HG02588 (cell line): ENCODE data around the gene C10orf90.
"Not testable (repeated sequence)": the region's sequence is repeated elsewhere in the genome, so short reads cannot be mapped to it uniquely, and the experiment has no call there.

Source experiments
- ATAC-seq: cut with Tn5 transposase; IDR thresholded peaks from one replicate; pipeline ENCODE4 v1.9.1; 2021; ENCODE audit warnings: mild to moderate bottlenecking, moderate library complexity; ENCODE audit not compliant: unreplicated experiment

C10orf90 gene

DNA sequence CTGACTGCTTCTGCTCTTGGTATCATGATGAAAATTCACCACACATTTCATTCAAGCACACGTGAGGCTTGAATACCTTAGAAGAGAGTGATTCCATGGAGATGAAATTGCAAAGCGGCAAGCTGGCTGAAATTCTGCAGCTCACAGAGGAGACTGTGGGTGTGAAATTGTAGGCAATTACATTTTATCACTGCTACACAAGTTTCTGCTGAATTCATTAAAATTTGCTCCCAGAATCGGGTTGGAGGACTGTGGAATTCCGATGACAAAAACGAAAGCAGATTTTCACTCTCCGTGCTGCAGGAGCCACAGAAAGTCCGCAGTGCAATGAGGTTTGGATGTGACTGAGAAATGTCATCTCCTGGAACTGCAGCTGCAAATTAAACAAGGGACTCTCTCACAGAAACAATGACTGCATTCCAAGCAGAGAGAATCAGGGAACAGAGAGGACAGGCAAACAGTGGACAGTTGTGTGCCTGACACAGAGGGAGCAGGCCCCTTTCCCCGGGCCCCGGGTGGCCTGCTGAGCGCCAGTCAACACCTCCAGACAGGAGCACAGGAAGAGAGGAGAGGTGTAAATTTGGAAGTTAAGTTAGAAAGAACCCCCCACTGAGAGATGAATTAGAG, 109.1 kb downstream of the C10orf90 start:
- no peak for ATAC-seq

DNA sequence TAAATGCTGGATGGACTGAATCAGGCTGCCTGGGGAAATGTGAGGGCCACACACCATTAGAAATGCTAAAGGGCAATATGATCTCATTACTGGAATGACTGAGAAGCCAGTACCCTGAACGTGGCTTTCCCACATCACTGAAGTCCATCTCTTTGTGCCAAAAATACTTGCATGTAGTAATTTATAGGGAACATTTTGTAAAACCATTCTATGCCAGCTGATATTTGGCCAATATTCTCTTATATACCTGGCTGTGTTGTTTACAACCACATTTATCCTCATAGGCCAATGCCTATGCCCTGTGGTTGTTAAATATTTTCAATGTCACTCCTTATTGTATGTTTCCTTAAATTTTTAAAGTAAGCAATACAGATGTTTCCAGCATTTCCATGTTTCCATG, 111.6 kb downstream of the C10orf90 start:
- no peak for ATAC-seq

DNA sequence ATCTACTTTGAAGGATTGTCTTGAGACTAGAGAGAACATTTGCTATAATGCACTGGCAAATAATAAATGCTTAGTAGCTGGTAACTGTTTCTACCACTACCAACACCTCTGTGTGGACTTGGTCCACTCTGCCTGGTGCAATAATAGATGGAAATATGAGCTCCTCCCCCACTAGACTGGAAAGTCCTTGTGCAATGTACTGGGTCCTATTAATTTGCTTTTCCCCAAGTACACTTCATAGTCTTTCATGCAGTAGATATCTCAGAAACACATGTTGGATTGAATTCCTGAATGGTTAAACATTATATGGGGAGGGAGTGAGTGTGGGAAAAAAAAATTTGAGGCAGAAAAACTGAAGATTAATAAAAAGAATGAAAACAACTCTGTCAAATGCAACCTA, 119.3 kb downstream of the C10orf90 start:
- no peak for ATAC-seq

DNA sequence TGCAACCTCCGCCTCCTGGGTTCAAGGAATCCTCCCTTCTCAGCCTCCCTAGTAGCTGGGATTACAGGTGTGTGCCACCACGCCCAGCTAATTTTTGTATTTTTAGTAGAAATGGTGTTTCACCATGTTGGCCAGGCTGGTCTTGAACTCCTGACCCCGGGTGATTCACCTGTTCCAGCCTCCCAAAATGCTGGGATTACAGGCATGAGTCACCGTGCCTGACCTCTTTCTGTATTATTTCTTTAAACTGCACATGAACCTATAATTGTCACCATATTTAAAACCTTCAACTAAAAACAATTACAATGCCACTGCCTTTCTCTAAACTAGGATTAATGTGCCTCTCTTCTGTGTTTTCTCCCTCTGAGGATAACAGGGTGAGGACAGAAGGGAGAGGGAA, 119.9 kb downstream of the C10orf90 start:
- not testable (repeated sequence) for ATAC-seq

DNA sequence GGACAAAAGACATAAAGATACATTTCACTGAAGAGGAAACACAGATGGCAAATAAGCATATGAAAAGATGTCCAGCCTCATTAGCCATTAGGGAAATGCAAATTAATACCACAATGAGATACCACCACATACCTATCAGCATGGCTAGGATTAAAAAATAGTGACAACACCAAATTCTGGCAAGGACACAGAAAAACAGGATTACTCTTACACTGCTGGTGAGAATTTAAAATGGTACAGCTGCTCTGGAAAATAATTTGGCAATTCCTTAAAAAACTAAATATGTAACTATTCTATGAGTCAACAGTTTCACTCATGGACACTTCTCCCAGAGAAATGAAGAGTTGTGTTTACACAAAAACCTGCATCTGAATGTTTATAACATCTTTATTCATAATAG, 121.1 kb downstream of the C10orf90 start:
- ATAC-seq = no peak

DNA sequence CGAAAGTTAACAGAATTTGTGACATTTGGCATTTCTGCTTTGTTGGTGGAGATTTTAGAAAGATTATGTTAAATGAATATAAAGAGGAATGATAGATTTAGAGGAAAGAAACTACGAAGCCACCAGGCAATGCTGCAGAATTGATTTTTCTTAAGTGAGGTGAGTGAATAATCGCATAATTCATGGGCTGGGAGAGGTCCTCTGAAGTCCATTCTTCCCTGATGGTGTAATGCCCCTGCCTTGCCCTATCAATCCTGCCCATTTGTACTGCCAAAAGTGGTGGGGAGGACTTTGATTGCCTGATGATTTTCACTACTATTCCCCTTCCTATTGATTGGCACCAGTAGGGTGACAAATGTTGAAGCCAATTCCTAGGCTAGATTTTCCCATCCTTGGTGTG, 125.9 kb downstream of the C10orf90 start:
- ATAC-seq = no peak

DNA sequence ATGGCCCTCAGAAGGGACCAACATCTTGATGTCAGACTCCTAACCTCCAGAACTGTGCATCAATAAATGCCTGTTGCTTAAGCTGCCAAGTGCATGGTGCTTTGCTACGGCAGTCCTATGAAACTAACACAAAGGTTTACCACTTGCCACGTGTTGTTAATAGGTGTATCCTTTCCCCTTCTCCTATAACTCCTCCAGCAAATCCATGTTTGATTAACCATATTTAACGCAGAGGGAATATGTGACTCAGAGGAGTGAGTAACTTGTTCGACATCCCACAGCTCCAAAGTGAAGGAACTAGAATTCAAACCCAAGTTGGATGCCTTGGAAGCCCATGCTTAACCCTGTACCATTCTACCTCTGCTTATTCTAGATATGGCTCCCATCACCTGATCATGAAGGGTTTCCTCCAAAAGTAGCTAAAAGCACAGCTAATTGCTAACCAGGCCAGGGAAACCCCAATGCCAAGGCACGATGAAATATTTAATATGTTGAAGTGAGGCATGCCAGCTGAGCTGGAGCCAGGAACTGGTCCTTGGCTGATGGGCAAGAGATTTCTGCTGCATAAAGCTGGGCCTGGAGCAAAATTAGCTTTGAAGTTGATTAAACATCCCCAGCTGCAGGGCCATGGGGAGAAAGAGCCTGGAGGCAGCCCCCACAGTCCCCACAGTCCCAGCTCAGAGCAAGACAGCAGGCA, 131.9 kb downstream of the C10orf90 start:
- ATAC-seq = no peak

DNA sequence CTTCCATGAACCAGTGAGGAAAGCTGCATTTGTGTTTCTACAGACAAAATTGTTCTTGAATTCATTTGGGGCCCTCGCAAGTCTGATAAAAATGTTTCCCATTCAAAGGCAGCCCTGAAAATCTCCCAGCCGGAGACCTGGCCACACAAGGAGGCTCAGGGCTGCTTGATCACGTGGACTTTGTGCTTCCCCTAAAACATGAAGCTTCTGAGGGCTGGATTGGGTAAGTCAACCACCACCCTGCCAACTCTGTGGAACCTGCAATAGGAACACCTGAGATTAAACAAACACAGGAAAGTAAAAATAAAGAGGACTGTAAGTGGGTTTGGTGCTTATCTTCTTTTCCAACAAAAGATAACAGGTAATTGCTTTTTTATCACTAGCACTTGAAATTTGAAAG, 133.8 kb downstream of the C10orf90 start:
- ATAC-seq = no peak

DNA sequence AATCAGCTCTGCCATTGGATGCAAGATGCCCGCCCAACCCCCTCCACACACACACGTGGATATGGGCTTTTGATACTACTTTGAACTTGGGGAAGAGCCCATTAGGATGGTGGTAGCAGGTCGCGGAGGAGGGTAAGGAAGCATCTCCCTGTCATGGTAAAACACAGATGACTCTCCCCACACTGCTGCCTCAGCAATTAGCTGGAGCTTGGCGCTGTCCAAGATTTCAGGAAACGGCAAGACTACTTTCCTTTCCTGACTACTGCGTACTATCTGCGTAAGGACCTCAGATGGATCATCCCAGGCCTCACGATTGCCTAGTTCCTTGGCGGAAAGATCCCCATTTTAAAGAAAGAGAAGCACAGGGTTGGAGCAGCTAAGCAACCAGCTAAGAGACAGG, 134.3 kb downstream of the C10orf90 start:
- ATAC-seq = no peak

DNA sequence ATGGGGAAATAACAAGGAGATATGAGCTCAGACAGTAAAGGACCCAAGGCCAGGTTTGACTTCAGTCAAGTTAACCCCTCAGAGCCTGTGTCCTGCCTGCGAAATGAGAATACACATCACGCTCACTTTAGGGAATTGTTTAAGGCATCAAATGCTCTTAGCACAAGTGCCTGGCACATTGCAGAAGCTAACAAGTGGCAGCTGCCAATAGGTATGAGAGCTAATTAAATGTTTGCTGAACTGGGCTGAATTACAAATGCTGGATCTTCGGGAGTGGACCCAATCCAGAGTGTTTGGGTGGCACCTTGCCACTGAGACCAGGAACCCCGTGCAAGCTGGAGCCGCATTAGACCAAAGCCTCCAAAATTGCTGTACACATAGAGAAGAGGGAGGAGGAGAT, 136.8 kb downstream of the C10orf90 start:
- no peak for ATAC-seq

DNA sequence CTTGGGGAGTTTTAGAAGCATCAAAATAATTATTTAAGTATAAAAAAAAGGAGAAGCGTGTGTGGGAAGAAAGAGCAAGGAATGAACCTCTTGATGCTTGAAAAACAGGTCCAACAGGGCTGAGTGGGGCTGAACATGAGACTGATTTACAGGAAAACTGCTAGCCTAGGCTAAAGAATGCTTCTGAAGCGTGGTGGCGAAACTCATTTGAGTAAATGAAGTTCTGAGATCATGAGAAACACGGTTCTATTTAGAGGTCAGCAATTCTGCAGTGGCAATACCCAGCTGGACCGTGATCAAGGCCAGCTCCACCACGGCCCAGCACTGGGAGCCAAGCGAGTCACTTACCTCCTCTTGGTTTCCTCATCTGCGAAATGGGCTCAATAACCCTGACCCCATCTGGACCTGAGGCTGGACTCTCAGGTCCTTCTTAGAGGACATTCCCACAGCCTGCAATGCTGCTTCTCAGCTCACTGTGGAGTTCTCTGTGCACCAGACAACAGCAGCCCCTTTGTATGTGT, 142.1 kb downstream of the C10orf90 start:
- no peak for ATAC-seq

DNA sequence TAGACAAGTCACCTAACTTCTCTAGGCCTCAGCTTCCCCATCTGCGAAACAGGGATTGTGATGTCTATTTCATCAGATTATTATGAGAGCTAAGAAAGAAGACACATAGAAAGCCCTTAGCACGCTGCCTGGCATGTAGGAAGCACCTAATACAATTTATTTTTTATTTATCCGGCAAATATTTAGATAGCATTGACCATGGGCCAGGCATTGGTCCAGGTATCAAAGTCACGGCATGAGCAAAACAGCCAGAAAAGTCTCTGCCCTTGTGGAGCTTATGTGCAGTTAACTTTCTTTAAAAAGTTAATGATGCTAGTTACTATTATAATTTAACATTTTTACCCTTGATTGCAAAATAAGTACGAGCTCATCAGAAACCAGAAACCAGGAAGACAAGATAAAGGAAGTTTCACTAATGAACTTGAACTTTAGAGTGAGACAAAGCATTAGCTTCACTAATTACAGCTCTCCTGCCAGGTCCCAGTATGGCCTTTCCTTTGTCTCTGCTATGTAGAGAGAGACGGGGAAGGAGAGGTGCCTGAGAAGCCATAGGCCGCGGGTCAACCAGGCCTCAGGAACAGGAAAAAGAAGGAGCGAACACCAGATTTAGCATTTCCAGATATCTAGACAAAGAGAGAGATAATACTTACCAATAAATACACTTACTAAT, 142.7 kb downstream of the C10orf90 start:
- no peak for ATAC-seq

DNA sequence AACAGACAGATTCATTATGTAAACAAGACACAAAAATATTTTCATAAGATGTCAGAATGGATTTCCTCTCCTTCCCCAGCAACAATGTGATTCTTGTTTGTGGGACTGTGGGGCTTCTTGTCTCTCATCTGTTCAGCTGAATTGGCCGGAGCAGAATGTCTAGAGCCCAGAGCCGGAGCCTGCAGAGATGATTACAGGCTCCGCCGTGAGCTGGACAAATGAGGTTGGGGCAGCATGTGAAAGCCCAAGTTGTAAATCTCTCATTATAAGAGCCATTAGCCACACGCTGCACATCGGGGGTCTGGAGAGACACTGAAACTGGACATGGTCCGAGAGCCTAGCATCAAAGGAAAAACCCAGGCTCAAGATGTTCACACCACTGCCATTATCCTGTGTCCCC, 145.2 kb downstream of the C10orf90 start:
- ATAC-seq = no peak

DNA sequence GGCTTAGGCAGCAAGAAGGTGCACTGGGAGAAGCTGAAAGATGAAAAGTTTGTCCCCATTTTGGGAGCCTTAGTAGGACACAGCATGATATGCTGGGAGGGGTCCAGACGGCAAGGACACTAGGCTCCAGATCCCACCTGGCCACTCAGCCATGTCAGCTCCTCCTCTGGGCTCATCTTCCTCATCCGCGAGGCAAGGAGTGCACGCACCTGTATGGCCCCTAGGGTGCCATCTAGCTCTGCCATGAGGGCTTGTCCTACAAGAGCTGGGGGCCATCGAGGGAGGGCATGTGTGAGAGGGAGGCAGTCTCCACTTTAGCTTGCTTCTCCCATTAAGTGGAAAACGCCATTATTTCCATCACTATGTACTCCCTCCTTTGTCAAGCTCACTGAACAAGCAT, 146.0 kb downstream of the C10orf90 start:
- ATAC-seq = no peak

DNA sequence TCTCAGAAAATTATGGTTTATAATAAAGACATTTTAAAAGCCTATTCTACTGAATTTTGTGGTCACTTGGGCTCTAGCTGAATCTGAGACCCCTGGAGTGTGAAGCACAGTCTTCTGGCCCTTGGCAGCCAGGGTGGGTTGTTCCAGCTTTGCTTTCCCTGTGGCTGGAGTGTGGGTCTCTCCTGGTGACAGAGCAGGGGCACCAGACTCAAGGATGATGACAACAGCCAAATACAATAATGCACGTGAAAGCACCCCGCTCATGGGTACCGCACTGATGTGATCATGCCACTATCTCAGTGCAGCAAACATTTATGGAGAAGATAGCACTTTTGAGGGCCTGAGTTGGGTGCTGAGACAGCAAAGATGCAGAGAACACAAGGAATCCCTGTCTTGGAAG, 147.4 kb downstream of the C10orf90 start:
- no peak for ATAC-seq

DNA sequence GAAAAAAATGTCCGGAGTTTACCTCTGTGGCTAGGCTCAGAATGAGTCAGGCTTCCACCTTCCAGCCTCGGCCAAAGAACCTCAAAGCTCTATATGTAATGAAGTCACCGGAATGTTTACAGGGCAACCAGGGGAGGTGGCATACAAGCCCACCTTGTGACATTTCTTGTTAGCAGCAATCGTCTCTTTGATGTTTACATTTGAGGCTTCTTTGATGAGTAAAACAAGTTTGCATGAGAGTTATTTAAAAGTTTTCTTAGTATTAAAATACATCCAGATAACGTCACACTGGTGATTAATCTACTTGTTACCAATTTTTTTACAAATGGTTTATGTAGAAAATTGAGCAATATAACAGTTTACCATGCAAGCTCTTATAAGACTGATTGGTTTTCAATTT, 149.1 kb downstream of the C10orf90 start:
- no peak for ATAC-seq

DNA sequence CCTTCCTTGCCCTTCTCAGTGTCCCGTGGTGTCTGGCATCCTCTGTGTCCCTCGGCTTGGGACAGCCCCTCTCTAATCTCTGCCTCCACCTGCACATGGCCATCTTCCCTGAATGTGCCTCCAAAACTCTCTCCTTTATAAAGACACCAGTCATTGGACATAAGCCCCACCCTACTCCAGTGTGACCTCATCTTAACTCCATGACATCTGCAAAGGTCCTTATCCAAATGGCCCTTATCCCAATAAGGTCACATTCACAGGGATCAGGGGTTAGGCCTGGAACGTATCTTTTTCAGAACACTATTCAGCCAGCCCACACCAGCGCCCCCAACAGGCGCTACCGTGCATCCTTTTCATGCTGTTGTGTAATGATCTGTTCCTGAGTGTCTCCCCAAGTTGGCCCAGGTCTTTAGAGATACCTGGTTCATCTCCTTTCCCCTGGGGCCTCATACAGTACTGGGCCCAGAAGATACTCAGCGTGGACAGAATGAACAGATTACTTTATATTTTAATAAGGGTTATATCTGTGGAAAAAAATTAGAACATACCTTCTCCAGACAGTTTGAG, 149.7 kb downstream of the C10orf90 start:
- ATAC-seq = no peak

DNA sequence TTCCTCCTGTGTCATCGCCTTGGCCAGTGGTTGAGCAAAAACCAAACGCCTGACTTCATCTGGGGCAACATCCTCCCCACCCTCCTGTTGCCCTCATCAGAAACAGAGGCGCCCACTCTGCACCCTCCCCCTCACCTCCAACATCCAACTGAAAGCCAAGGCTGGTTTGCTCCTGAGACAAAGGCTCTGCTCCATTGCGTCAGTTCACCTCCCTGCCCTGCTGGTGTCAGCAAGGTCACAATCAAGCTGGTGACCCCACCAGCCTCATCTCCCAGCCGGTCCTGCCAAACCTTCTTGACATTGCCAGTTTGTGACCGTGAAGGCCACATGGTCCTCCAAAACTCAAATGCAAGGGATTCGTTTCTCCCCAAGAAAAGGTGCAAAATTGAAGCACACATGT, 150.5 kb downstream of the C10orf90 start:
- ATAC-seq = no peak

DNA sequence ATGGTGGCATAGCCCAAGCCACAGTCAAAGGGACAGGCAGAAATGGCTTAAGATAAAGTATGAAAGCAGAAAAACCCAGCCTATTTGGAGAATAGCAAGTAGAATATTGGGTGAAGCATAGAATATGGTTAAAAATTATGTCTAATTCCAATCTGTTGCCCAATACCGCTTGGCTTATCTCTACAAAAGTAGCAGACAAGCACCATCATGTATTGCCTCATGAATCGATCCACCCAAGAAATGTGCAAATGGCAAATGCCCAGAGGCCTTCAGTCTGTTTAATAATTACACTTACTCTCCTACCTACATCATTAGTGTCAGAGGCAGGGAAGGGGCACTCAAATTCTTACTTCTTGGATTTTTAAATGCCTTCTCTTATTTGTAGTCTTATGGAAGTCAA, 151.3 kb downstream of the C10orf90 start:
- ATAC-seq = no peak

DNA sequence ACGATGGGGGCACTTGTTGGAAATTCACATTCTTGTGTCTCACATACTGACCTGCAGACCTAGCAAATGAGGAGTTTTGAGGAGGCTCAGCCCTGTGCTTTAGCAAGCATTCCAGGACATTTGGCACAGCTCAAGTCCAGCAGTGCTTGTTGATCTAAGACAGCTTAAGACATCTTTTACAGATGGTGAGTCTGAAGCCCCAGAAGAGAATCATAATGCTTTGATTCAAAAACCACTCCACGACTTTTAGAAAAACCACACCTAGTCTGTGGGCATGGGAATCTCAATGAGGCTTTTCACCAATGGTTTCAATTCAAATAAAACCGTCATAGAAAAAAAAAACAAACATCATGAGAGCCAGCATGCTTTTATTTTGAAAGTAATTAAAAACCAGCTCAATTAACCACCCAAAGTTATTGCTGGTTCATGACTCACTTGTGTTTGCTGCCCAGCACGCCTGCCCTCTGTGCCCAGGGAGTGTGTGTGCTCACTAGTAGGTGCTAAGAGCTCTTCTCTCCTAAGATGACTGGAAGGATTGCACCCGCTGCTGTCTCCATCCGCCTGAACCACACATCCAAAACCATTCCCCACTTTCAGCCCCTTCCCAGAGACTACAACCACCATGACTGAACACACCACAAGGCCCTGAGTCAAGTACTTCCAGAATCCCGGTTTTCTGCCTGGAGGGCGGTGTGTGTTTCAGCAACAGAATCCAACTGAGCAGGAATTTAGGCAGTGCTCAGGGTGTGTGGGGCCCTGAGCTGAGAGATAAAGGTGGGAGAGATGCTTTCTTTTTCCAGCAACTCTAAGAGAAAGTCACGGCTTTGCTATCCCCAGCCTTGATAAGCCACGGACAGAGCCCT, 152.0 kb downstream of the C10orf90 start:
- no peak for ATAC-seq

DNA sequence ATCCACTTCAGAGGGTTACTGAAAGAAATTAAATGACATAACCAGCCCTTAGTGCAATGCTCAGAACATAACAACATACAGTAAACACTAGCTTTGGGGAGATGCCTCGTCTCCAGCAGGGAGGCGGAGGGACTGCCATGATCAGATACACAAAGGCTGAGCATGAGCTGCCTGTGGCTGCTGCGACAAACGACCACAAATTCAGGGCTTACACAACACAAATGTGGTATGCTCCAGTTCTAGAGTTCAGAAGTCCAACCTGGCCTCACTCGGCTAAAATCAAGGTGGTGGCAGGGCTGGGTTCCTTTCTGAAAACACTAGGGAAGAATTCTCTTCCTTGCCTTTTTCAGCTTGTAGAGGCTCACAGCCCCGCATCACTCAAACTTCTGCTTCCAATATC, 154.0 kb downstream of the C10orf90 start:
- ATAC-seq = no peak
